A549 (cell line): ENCODE data around the gene ADAMTSL4. TPM values are rescaled to one million over a fixed set of nuclear protein-coding genes. Genes with fewer than 3 reads are reported as not detected.
A peak's percentile ranks its signal among the peaks of the same experiment; 100 is the strongest.

ENCODE experiments used
- ATAC-seq, 2 experiments: fragments of 200-7000 bp in 1 of 2; fragments of >200 bp in 1 of 2; cut with Nextera tagmentation in 1 of 2; cut with Tn5 transposase in 1 of 2; 3 replicates each; pipeline versions ENCODE4 v1.8.0 to v1.9.1; 2018 to 2020; ENCODE audit warnings: mild to moderate bottlenecking in 1 of 2, moderate library complexity in 1 of 2
- CTCF ChIA-PET: fragments of 300-600 bp; sonication (Branson Sonifier 250); formaldehyde crosslinking; extraction: SDS; loops from one replicate; lab custom pipeline; 2021; ENCODE audit warnings: antibody characterized with exemption, inconsistent platforms; lab: Yijun Ruan, JAX
- POLR2A ChIA-PET: fragments of 350-600 bp; formaldehyde crosslinking; extraction: SDS; loops from one replicate; lab custom pipeline; 2021; ENCODE audit warnings: antibody characterized with exemption, inconsistent platforms; lab: Yijun Ruan, JAX
- DNase-seq, 2 experiments: peaks; one replicate each; pipeline versions ENCODE4 v3.0.0 to v3.0.0-alpha.2; 2011 to 2016; ENCODE audit warnings: low read depth in 1 of 2, low spot score in 1 of 2
- FAIRE-seq: peaks from 2 replicates; lab custom pipeline; 2011; peaks lifted over from hg19 to GRCh38; lab: Jason Lieb, UNC
- H3K27ac ChIP-seq, 2 experiments: fragments of >200 bp; sonication (Bioruptor Twin); formaldehyde crosslinking; 3 replicates each; pipeline ENCODE4 v1.5.1; 2016 to 2017
- H3K4me1 ChIP-seq: fragments of >200 bp; sonication (Bioruptor Twin); formaldehyde crosslinking; 3 replicates; pipeline ENCODE4 v1.6.1; 2016
- H3K4me2 ChIP-seq: fragments of >200 bp; sonication (Bioruptor Twin); formaldehyde crosslinking; 3 replicates; pipeline ENCODE4 v1.6.1; 2016
- H3K4me3 ChIP-seq: fragments of >200 bp; sonication (Bioruptor Twin); formaldehyde crosslinking; 3 replicates; pipeline ENCODE4 v1.5.1; 2016
- H3K9me3 ChIP-seq: fragments of >200 bp; sonication (Bioruptor Twin); formaldehyde crosslinking; 3 replicates; pipeline ENCODE4 v1.6.1; 2016
- BHLHE40 ChIP-seq: IDR thresholded peaks from 2 replicates; pipeline ENCODE4 v1.6.1; 2012; ENCODE audit warnings: low read depth, low read length, inconsistent platforms
- EHF ChIP-seq: fragments of 250-450 bp; sonication (Bioruptor Pico); IDR thresholded peaks from 2 replicates; pipeline ENCODE4 v1.5.0; 2020; ENCODE audit warnings: mild to moderate bottlenecking
- EHMT2 ChIP-seq: fragments of 200-600 bp; sonication (generic); IDR thresholded peaks from 2 replicates; pipeline ENCODE4 v1.6.1; 2016; ENCODE audit warnings: antibody characterized with exemption, low read depth, mild to moderate bottlenecking, moderate library complexity
- FOXS1 ChIP-seq: fragments of 250-450 bp; sonication (Bioruptor Pico); IDR thresholded peaks from 2 replicates; pipeline ENCODE4 v1.5.0; 2020; ENCODE audit warnings: mild to moderate bottlenecking, moderate library complexity
- HOXA7 ChIP-seq: fragments of 250-450 bp; sonication (Bioruptor Pico); IDR thresholded peaks from 2 replicates; pipeline ENCODE4 v1.5.0; 2020; ENCODE audit warnings: mild to moderate bottlenecking, moderate library complexity
- KDM1A ChIP-seq: fragments of 200-600 bp; sonication (generic); IDR thresholded peaks from 2 replicates; pipeline ENCODE4 v1.6.1; 2016; ENCODE audit warnings: low read depth, mild to moderate bottlenecking
- KDM5A ChIP-seq: fragments of 200-600 bp; sonication (generic); IDR thresholded peaks from 2 replicates; pipeline ENCODE4 v1.6.1; 2016; ENCODE audit warnings: antibody characterized with exemption, mild to moderate bottlenecking
- MAFK ChIP-seq: fragments of 450-650 bp; IDR thresholded peaks from 2 replicates; pipeline ENCODE4 v1.6.1; 2014; ENCODE audit not compliant: partially characterized antibody
- PBX3 ChIP-seq: IDR thresholded peaks from 2 replicates; pipeline ENCODE4 v1.6.1; 2012
- POLR2AphosphoS2 ChIP-seq: conservative IDR thresholded peaks from 2 replicates; pipeline ENCODE4 v1.6.1; 2012; ENCODE audit warnings: low read length, improper control_type of control experiment, inconsistent platforms
- RAD21 ChIP-seq, 2 experiments: fragments of >200 bp in 1 of 2; sonication (Bioruptor Twin) in 1 of 2; formaldehyde crosslinking in 1 of 2; IDR thresholded peaks in 1 of 2; conservative IDR thresholded peaks in 1 of 2; 2 replicates in 1 of 2; 3 replicates in 1 of 2; pipeline ENCODE4 v1.6.1; 2012 to 2018; ENCODE audit warnings: inconsistent platforms in 1 of 2
- RARB ChIP-seq: fragments of 250-450 bp; sonication (Bioruptor Pico); IDR thresholded peaks from 2 replicates; pipeline ENCODE4 v1.8.0; 2021; ENCODE audit warnings: mild to moderate bottlenecking, moderate library complexity
- RCOR1 ChIP-seq: fragments of 150-350 bp; IDR thresholded peaks from 2 replicates; pipeline ENCODE4 v1.6.1; 2014; ENCODE audit warnings: antibody characterized with exemption, low read length, low read depth
- TP53 ChIP-seq: fragments of 250-450 bp; sonication (Bioruptor Pico); IDR thresholded peaks from 2 replicates; pipeline ENCODE4 v1.5.0; 2021; ENCODE audit warnings: mild to moderate bottlenecking, moderate library complexity
- ZSCAN20 ChIP-seq: fragments of 250-450 bp; sonication (Bioruptor Pico); IDR thresholded peaks from 2 replicates; pipeline ENCODE4 v1.8.0; 2022; ENCODE audit warnings: mild to moderate bottlenecking, moderate library complexity
- WGBS: methylation state at CpG from one replicate; pipeline ENCODE4 v1.1.6; 2017; ENCODE audit errors: missing lambda C conversion rate; 5-methylcytosine and 5-hydroxymethylcytosine counted together
- polyA plus RNA-seq, 4 experiments: library from polyadenylated mRNA; depleted of rRNA in 3 of 4; stranded (reverse); fragments of >200 nt; fragmentation: RNase III in 1 of 4; extraction: RNeasy Plus Mini Kit Qiagen cat#74134 plus additional on column Dnase treatment in 1 of 4; gene quantifications; 2 replicates in 3 of 4; 3 replicates in 1 of 4; pipeline ENCODE4 v1.2.3, GENCODE V29; 2011 to 2017
- TF ChIP-seq, protein P1 (sequence below): fragments of 250-450 bp; sonication (Bioruptor Pico); IDR thresholded peaks from 2 replicates; pipeline ENCODE4 v1.5.0; 2020; ENCODE audit warnings: low read depth, mild to moderate bottlenecking, moderate library complexity

The ADAMTSL4 gene
- polyA plus RNA-seq, 2 of the 4 experiments (the other 2 are of a cell fraction) = 1.3 to 2.0 TPM

- no peak overlapping the region for H3K4me2 ChIP-seq
- no peak for FAIRE-seq
- no peak for DNase-seq
- no peak overlapping the region for H3K27ac ChIP-seq
- TF ChIP-seq MAFK (no peak), TP53 (no peak), POLR2AphosphoS2 (no peak), EHMT2 (no peak), BHLHE40 (no peak), RAD21 (conservative IDR thresholded peaks at IDR 0.05 in 1 of 2, IDR thresholded peaks at IDR 0.05 in 1 of 2) (no peak), EHF (CRISPR knock-in tag) (no peak), RCOR1 (no peak), FOXS1 (CRISPR knock-in tag) (no peak), HOXA7 (CRISPR knock-in tag) (no peak), ZSCAN20 (no peak), KDM5A (no peak), KDM1A (no peak)
- no peaks in the 10 kb centered on the region for H3K4me1 ChIP-seq
- no peak for ATAC-seq
- WGBS = 83% methylated on average over 6 of the region's 6 CpGs
- H3K9me3 ChIP-seq = no peaks in the 10 kb centered on the region
- H3K4me3 ChIP-seq = no peak overlapping the region
- POLR2A ChIA-PET = no interaction called here
- CTCF ChIA-PET = interaction anchor here (0.5 to 6.3 kb wide), 4 partner anchors 9 to 109 kb away, joined by 3 to 35 read pairs (median 16); no protein-coding TSS in a partner anchor
Observed at GRCh38 chr1:150545486-150546032, 3.6 kb upstream of the ADAMTSL4 start.

DNA sequence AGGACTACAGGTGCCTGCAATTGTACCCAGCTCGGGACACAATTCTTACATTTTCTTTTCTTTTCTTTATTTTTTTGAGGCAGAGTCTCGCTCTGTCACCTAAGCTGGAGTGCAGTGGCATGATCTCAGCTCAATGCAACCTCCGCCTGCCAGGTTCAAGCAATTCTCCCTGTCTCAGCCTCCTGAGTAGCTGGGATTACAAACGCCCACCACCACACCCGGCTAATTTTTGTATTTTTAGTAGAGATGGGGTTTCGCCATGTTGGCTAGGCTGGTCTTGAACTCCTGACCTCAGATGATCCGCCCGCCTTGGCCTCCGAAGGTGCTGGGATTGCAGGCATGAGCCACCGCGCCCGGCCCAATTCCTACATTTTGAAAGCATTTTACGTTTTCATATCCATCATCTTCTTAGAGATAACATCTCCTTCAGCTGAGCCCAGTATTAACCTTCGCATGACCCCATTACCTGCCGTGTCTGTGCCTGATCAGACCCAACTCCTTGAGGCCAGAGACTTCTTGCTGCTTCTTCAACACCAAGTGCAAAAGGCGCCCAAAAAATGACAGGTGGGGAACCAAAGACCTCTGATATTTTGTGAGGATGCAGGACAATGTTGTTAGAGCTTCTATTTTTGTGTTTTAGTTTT lies 2.8 kb upstream of the ADAMTSL4 start:
- TF ChIP-seq EHF (CRISPR knock-in tag) = no peak
- no peak for FAIRE-seq
- no peak overlapping the region for H3K4me2 ChIP-seq
- 88% methylated on average over 16 of the region's 16 CpGs for WGBS
- H3K4me3 ChIP-seq = no peak overlapping the region
- DNase-seq = no peak
- POLR2A ChIA-PET = no interaction called here
- no peaks in the 10 kb centered on the region for H3K9me3 ChIP-seq
- no peak overlapping the region for H3K27ac ChIP-seq
- CTCF ChIA-PET = interaction anchor here (0.9 to 6.3 kb wide), 6 partner anchors 10 to 30 kb away, joined by 3 to 35 read pairs (median 4); no protein-coding TSS in a partner anchor
- ATAC-seq = no peak
- no peaks in the 10 kb centered on the region for H3K4me1 ChIP-seq

GRCh38 chr1:150548324-150548631 lies 930 bp upstream of the ADAMTSL4 start:
- TF ChIP-seq RCOR1 (no peak), FOXS1 (CRISPR knock-in tag) (no peak), RARB (CRISPR knock-in tag) (no peak), POLR2AphosphoS2 (no peak), PBX3 (no peak), KDM1A (peak; percentile 49; the same call in 1 of the 2 replicates)
- TF ChIP-seq, protein P1, sequence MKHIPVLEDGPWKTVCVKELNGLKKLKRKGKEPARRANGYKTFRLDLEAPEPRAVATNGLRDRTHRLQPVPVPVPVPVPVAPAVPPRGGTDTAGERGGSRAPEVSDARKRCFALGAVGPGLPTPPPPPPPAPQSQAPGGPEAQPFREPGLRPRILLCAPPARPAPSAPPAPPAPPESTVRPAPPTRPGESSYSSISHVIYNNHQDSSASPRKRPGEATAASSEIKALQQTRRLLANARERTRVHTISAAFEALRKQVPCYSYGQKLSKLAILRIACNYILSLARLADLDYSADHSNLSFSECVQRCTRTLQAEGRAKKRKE (CRISPR knock-in tag) = no peak
- 65% methylated on average over 4 of the region's 4 CpGs for WGBS
- Histone ChIP-seq H3K4me1 (peaks cover 17% of the 10 kb centered on the region), H3K4me3 (peak overlapping the region; percentile 53), H3K9me3 (no peaks in the 10 kb centered on the region), H3K27ac (peak overlapping the region; percentile 75 to 92; a peak in 4 of 6 replicates), H3K4me2 (peak overlapping the region; percentile 78)
- FAIRE-seq (no peak), DNase-seq (no peak), ATAC-seq (no peak)
- CTCF ChIA-PET = interaction anchor here (0.9 to 6.1 kb wide), 7 partner anchors 9 to 292 kb away, joined by 3 to 102 read pairs (median 6); no protein-coding TSS in a partner anchor
- POLR2A ChIA-PET = interaction anchor here (0.7 to 1.1 kb wide), 4 partner anchors 16 to 185 kb away, joined by 3 to 6 read pairs (median 4); partner anchors contain the start of genes FALEC, MCL1 and RPRD2
